ENCODE data around the gene ITGAE.

ITGAE gene

GRCh38 chr17:3667366-3668278 lies 133.4 kb downstream of the ITGAE start:
- DNase-seq (ENCODE audit: low read depth): no peak

GRCh38 chr17:3666516-3666915 lies 134.5 kb downstream of the ITGAE start:
- no peak for DNase-seq (ENCODE audit: low read depth)

GRCh38 chr17:3665834-3666233 lies 135.2 kb downstream of the ITGAE start:
- no peak for DNase-seq (ENCODE audit: low read depth)

Measured in activated T-cell treated with anti-CD3 and anti-CD28 coated beads for 48 hours (primary cell).